ENCODE data around the gene GNB4. TPM values are rescaled to one million over a fixed set of nuclear protein-coding genes. Genes with fewer than 3 reads are reported as not detected.

The GNB4 gene
- total RNA-seq, 2 donors from 2014 or later = 11.9 to 13.8 TPM

GRCh38 chr3:179464323-179465092 lies 13.2 kb upstream of the GNB4 start:
- 92 to 94% methylated on average over 17 to 19 of the region's 19 CpGs for WGBS, 2 experiments (ENCODE audit: insufficient coverage in 1 of 2, insufficient read length in 1 of 2)
- TF ChIP-seq CTCF (conservative IDR thresholded peaks at IDR 0.05) = no peak
- H3K27ac Mint-ChIP-seq = no peak overlapping the region
- Histone ChIP-seq H3K27ac (ENCODE audit: low read depth, low read length) (no peak overlapping the region), H3K4me1 (ENCODE audit: control insufficient read depth, insufficient read depth, low read length) (peaks cover 4% of the 10 kb centered on the region), H3K9ac (ENCODE audit: extremely low read depth, low read length, poor library complexity, severe bottlenecking) (no peak overlapping the region), H3K36me3 (ENCODE audit: control insufficient read depth, insufficient read depth, low read length) (no peaks in the 10 kb centered on the region), H3K9me3 (ENCODE audit: control insufficient read depth, low read length) (no peaks in the 10 kb centered on the region), H3K27me3 (ENCODE audit: control insufficient read depth, insufficient read depth, low read length, poor library complexity, severe bottlenecking) (no peaks in the 10 kb centered on the region), H3K4me3 (ENCODE audit: low read length) (no peak overlapping the region)
- no peaks in the 10 kb centered on the region for H3K9me3 Mint-ChIP-seq
- H3K4me3 Mint-ChIP-seq = no peak overlapping the region
- no peaks in the 10 kb centered on the region for H3K36me3 Mint-ChIP-seq (ENCODE audit: low read depth)
- DNase-seq = no peak
- peaks cover 9% of the 10 kb centered on the region for H3K27me3 Mint-ChIP-seq (ENCODE audit: insufficient read depth)
- peaks cover 21% of the 10 kb centered on the region for H3K4me1 Mint-ChIP-seq

- 94% methylated on average over 1 of the region's 1 CpG; no CpG with 5 or more reads in 1 of the 2 experiments for WGBS, 2 experiments (ENCODE audit: insufficient coverage in 1 of 2, insufficient read length in 1 of 2)
- H3K36me3 Mint-ChIP-seq (ENCODE audit: low read depth) = no peaks in the 10 kb centered on the region
- H3K4me1 Mint-ChIP-seq = peaks cover 10% of the 10 kb centered on the region
- Histone ChIP-seq H3K27ac (ENCODE audit: low read depth, low read length) (no peak overlapping the region), H3K27me3 (ENCODE audit: control insufficient read depth, insufficient read depth, low read length, poor library complexity, severe bottlenecking) (no peaks in the 10 kb centered on the region), H3K36me3 (ENCODE audit: control insufficient read depth, insufficient read depth, low read length) (no peaks in the 10 kb centered on the region), H3K4me3 (ENCODE audit: low read length) (no peak overlapping the region), H3K9ac (ENCODE audit: extremely low read depth, low read length, poor library complexity, severe bottlenecking) (no peak overlapping the region), H3K4me1 (ENCODE audit: control insufficient read depth, insufficient read depth, low read length) (peaks cover 4% of the 10 kb centered on the region), H3K9me3 (ENCODE audit: control insufficient read depth, low read length) (no peaks in the 10 kb centered on the region)
- no peak overlapping the region for H3K4me3 Mint-ChIP-seq
- no peak for TF ChIP-seq CTCF (conservative IDR thresholded peaks at IDR 0.05)
- no peak overlapping the region for H3K27ac Mint-ChIP-seq
- no peaks in the 10 kb centered on the region for H3K9me3 Mint-ChIP-seq
- peaks cover 9% of the 10 kb centered on the region for H3K27me3 Mint-ChIP-seq (ENCODE audit: insufficient read depth)
- DNase-seq = no peak
Measured at GRCh38 chr3:179463319-179463718, 12.0 kb upstream of the GNB4 start.

GRCh38 chr3:179460260-179460659 lies 9.0 kb upstream of the GNB4 start:
- Mint-ChIP-seq H3K27me3 (ENCODE audit: insufficient read depth) (peaks cover 37% of the 10 kb centered on the region), H3K4me3 (no peak overlapping the region), H3K27ac (no peak overlapping the region), H3K36me3 (ENCODE audit: low read depth) (no peaks in the 10 kb centered on the region), H3K9me3 (no peaks in the 10 kb centered on the region), H3K4me1 (peaks cover 10% of the 10 kb centered on the region)
- H3K4me3 ChIP-seq (ENCODE audit: low read length) = no peak overlapping the region
- H3K9ac ChIP-seq (ENCODE audit: extremely low read depth, low read length, poor library complexity, severe bottlenecking) = no peak overlapping the region
- no peak overlapping the region for H3K27ac ChIP-seq (ENCODE audit: low read depth, low read length)
- no peaks in the 10 kb centered on the region for H3K9me3 ChIP-seq (ENCODE audit: control insufficient read depth, low read length)
- peaks cover 4% of the 10 kb centered on the region for H3K4me1 ChIP-seq (ENCODE audit: control insufficient read depth, insufficient read depth, low read length)
- H3K36me3 ChIP-seq (ENCODE audit: control insufficient read depth, insufficient read depth, low read length) = no peaks in the 10 kb centered on the region
- peaks cover 16% of the 10 kb centered on the region for H3K27me3 ChIP-seq (ENCODE audit: control insufficient read depth, insufficient read depth, low read length, poor library complexity, severe bottlenecking)
- no peak for TF ChIP-seq CTCF (conservative IDR thresholded peaks at IDR 0.05)
- no peak for DNase-seq
